ENCODE data around the gene P4HTM. TPM values are rescaled to one million over a fixed set of nuclear protein-coding genes. Genes with fewer than 3 reads are reported as not detected.

The P4HTM gene
- total RNA-seq, 1 donor from 2014 or later, result 34.4 TPM

Other genes with a start within 250 kb of the P4HTM start
- 27.4 and 28.0 TPM in 2 replicates for gene PRKAR2A, start 142.4 kb upstream of the P4HTM start, total RNA-seq
- 9.9 and 11.0 TPM in 2 replicates for gene SLC25A20, start 91.4 kb upstream of the P4HTM start, total RNA-seq
- gene ARIH2, start 71.4 kb upstream of the P4HTM start, total RNA-seq, result 96.6 and 112 TPM in 2 replicates
- gene WDR6, start 17.1 kb downstream of the P4HTM start, total RNA-seq, result 205 and 250 TPM in 2 replicates
- 36.7 and 38.3 TPM in 2 replicates for gene DALRD3, start 28.3 kb downstream of the P4HTM start, total RNA-seq
- 86.3 and 86.5 TPM in 2 replicates for gene NDUFAF3, start 31.9 kb downstream of the P4HTM start, total RNA-seq
- 387 and 414 TPM in 2 replicates for gene IMPDH2, start 39.2 kb downstream of the P4HTM start, total RNA-seq
- 142 and 155 TPM in 2 replicates for gene QRICH1, start 103.8 kb downstream of the P4HTM start, total RNA-seq
- 321 and 342 TPM in 2 replicates for gene QARS1, start 114.5 kb downstream of the P4HTM start, total RNA-seq
- gene USP19, start 130.6 kb downstream of the P4HTM start, total RNA-seq, result 62.0 and 75.3 TPM in 2 replicates
- gene LAMB2, start 142.8 kb downstream of the P4HTM start, total RNA-seq, result not detected in 2 replicates
- gene CCDC71, start 176.1 kb downstream of the P4HTM start, total RNA-seq, result 28.3 and 28.9 TPM in 2 replicates
- gene KLHDC8B, start 181.4 kb downstream of the P4HTM start, total RNA-seq, result 1.1 and 1.2 TPM in 2 replicates

Data from activated B cell treated with CpG ODN at 0.5 μM for 24 hours (primary cell).